ENCODE data around the gene C15orf39.
"Not testable (repeated sequence)": the region's sequence is repeated elsewhere in the genome, so short reads cannot be mapped to it uniquely, and the experiment has no call there.

Gene C15orf39

DNA sequence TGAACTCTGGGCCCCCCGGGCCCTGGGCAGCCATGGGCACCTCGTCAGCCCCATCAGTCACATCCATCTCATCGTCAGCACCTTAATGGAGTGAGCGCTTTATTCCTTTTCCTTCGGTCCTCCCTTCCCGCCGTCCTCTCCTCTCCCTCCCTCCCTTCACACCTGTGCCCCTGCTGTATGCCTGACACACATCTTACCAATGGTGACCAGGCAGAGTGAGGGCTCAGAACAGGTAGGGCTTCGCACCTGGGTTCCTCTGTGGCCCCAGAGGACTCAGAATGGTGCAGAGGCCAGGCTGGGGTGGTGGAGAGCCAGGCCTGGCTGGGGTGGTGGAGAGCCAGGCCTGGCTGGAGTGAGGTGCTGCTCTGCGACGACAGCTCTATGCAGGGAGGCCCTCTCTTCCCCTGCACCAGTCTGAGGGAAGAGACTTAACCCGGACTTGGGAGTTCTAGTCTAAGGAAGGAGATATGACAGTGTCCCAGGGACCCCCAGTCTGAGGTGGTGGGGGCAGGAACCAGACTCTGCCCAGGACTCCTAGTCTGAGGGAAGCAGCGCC lies 11.6 kb downstream of the C15orf39 start:
- no peak for DNase-seq

- DNase-seq = no peak
Measured at GRCh38 chr15:75213768-75214221, 12.1 kb downstream of the C15orf39 start.

DNA sequence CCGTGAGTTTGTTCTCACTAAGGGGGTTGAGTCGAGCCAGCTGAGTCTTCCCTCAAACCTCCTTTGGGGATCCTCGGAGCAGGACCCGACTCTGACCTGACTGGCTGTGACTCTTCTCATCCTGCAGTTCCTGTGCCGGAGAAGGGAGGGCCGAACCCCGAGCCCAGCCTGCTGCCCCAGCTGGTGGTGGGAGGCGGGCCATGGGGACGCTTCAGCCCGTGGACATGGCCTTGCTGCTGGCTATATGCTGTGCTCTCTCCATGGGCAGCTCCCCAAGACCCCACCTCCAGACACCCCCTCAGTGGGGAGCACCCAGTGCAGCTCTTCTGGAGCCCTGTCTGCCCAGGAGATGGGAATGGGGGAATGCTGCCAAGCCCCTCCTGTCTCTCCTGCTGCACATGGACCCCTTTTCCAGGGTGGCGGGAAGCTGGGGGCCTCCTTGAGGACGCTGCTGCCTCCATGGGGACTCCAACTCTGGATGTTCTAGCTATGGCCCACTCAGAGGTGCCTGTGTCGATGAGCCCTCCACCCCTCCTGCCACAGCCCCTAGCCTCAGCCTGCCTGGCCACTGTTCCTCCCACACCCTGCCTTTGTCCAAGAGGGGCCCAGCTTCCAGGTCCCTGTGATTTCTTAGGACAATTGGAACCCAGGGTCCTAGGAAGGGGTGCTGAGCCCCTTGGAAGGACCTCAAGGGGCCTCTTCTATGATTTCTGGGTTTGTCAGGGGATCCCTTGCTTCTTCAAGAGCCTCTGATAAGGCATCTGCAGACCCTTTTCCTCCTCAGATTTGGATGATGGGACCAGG lies 12.8 kb downstream of the C15orf39 start:
- DNase-seq = no peak

DNA sequence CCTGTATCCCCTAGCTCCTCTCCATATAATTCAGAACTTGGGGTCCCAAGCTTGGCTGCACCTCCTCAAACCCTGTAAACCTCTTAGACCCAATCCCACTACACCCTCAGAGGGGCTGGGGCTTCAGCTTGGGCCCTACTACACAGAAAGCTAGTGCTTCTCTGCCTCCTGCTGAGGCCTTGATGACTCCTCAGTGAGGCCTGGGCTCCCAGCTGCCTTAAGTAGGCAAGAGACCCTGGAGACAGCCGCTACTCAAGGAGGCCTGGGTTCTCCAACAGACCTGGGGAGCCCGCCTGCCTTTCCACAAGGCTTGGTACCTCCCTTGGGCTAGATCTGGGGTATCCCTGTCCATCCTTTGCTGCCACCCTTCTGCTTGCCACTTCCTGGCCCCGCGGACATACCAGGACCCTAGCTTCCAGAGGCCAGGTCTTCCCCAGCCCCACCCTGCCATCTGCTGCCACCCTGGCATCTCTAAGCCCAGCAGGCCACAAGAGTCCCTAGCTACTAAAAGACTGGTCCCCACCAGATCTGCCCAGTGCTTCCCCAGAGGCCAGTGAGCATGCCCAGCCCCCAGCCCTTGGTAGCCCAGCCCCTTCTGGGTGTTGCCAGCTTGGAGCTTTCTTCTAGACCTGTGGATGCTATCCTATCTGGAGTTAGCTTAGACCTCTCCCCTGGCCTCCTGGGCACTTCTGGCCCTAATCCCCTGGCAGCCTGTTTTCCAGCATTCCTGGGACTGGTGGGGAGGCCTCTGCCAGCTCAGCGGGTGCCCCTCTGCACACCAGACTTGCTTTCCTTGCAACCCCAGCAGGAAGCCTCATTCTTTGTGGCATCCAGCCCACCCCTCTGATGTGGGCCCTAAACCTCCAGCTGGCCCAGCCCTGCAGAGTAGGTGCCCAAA lies 13.7 kb downstream of the C15orf39 start:
- DNase-seq = no peak

DNA sequence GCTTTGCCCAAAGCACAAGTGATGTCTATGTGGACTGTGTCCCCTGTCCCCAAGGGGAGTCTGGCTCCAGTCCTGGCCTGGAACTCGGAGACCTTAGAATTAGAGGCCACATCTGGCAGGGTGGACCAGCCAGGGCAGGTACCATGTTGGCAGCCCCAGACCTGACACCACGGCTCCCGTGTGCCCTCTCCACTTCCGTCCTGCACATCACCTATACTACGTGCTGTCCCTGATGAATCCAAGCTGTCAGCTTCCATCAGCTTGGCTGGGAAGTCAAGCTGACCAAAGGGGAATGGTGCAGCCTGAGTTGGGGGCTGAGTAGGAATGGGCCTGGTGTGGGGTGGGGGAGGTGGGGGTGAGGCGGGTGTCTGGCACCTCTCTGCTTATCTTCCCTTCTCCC lies 15.3 kb downstream of the C15orf39 start:
- no peak for DNase-seq

- DNase-seq = not testable (repeated sequence)
Measured at GRCh38 chr15:75217574-75217973, 15.9 kb downstream of the C15orf39 start.

GRCh38 chr15:75219507-75219929 lies 17.8 kb downstream of the C15orf39 start:
- not testable (repeated sequence) for DNase-seq

- DNase-seq = no peak
Measured at GRCh38 chr15:75223688-75224087, 22.0 kb downstream of the C15orf39 start.

DNA sequence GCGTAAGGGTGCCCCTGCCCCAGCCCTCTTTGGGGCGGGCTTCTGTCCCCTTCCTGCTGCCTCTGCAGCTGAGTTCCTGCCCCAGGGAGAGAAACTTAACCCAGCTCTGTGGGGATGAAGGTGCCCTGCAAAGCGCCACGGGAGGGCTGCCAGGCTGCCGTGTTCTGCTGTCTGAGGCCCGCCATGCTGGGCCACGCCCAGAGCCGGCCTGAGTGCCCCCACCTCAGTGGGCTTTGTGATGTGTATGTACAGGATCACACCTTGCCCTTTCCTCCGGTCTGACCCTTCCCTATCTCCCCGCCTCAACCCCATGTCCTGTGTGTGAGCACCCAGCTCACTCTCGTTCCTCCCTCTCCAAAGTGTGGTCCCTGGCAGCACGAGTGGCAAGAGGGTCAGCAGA lies 22.6 kb downstream of the C15orf39 start:
- no peak for DNase-seq

DNA sequence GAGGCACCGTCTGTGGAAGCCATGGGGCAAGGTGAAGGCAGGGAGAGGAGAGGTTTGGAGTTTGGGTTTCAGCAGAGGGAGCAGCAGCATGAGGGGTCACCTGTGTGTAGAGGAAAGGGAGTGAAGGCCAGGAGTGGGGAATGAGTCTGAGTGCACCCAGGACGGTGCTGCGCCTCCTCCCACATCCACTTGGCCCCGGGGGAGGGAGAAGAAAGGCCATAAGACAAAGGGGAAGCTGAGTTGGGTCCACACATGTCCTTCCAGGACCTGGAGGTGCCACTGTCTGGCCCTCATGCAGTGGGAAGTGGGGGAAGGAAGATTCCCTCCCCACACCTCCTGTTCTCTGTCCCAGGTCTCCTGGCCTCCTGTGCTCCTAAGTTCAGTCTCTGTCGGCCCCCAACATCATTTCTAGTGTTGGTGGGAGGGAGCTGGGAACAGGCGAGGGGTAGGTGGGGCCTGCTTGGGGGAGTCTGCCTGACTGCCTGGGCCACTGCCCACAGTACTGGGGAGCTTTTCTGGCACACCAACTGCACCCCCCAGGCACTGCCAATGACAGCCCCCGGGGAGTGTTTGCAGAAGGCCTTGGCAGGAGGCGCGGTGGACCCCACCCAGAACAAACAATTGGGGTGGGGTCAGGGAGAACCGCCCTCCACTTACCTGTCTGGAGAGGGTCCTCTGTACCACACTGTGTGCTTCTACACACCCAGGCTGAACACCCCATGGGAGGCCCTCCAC lies 23.6 kb downstream of the C15orf39 start:
- not testable (repeated sequence) for DNase-seq

DNA sequence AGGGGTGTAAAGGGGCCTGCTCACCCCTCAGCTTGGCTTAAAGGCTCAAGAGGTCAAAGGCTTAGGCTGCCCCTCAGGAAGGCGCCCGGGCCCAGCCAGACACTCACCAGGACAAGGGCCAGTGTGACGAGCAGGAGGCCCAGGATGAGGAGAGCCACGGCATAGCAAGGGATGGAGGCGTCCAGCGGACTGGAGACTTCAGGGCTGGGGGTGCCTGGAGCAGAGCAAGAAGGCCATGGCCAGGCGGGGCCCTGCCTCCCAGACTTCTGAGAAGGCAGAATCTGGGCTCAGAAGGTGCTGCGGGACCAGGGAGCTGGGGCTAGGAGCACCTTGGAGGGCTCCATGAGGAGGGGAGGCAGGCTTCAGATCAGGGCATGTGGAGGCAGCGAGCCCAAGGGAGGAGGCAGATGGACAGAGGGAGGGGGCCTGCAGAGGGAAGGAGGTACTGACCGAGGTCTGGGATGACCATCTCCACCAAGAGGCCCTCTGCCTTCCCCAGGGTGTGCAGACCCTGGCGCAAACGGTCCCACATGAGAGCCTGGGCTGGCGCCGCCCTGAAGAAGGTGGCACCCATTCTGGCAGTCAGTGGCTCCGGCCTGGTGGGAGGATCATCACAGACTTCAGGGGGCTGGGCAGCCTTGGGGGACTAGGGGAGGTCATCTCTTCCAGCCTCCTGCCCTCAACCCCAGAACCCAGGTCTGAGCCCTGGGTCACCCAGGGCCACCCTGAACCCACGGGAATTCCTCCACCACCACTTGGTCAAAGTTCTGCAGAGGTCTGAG lies 24.5 kb downstream of the C15orf39 start:
- no peak for DNase-seq

DNA sequence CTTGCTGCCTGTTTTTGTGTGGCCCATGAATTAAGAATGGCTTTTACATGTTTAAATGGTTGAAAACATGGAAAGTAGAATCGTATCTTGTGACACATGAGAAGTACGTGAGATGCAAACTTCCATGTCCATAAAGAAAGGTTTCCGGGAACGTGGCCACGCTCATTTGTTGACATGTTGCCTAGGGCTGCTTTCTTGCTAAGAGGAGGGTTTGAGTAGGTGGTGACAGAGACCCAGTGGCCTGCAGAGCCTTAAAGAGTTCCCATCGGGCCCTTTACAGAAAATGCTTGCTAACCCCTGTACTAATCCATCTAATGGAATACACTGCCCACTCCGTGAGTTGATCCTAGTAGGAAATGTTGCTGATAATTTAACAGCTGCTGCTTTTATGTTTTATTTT lies 25.4 kb downstream of the C15orf39 start:
- not testable (repeated sequence) for DNase-seq

GRCh38 chr15:75227663-75228280 lies 26.1 kb downstream of the C15orf39 start:
- no peak for DNase-seq

DNA sequence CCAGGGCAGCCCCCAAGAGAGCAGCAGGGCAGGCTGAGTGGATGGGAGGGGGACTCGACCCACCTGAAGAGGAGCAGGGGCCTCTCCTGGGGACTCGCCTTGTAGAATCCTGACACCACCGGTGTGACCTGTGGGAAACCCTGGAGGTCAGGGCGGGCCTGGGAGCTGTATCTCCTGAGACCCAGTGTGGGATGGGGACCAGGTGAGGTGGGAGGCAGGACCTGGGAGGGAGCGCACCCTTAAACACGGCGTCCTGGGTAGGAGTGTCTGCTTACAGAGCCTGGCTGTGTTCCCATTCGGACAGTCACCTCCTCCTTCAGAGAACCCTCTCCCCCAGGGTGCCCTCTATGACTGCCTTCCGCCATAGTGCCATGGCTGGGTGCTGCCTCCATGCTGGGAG lies 27.1 kb downstream of the C15orf39 start:
- DNase-seq = no peak

DNA sequence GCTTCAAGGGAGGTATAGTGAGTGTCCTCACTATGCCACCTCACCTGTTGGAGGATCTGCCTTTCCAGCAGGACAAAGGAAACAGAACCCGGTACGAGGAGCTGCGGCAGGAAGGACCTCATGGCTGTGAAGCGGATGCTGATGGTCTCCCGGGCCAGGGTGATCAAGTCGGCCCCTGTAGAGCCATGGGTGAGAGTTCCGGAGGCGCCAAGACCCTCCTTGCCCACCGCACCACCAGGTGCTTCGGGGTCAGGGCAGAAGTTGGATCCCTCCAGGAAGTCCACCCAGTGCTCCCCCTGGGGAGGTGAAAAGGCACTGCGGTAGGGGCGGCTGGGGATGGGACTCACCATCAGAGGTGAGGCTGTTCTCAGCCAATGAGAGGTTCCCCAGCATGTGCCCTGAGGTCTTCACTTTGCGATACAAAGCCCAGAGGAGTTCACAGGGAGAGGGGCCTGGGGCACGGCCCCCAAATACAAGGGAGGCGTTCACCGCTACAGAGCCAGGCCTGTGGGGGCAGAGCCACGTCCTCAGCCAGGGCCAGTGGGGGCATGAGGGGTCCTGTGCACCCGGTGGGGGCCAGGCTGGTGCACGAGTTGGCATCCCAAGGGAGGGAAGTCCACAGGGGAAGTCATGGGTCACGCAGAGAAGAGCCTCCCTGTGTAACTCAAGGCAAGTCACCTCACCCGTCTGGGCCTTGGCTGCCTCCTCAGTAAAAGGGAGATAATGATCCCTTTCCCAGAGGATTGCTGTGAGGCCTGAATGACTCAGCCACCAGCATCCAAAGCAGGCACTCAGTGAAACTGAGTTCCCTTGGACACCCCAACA lies 27.7 kb downstream of the C15orf39 start:
- DNase-seq = no peak

- DNase-seq = no peak
Measured at GRCh38 chr15:75230016-75230343, 28.3 kb downstream of the C15orf39 start.

DNA sequence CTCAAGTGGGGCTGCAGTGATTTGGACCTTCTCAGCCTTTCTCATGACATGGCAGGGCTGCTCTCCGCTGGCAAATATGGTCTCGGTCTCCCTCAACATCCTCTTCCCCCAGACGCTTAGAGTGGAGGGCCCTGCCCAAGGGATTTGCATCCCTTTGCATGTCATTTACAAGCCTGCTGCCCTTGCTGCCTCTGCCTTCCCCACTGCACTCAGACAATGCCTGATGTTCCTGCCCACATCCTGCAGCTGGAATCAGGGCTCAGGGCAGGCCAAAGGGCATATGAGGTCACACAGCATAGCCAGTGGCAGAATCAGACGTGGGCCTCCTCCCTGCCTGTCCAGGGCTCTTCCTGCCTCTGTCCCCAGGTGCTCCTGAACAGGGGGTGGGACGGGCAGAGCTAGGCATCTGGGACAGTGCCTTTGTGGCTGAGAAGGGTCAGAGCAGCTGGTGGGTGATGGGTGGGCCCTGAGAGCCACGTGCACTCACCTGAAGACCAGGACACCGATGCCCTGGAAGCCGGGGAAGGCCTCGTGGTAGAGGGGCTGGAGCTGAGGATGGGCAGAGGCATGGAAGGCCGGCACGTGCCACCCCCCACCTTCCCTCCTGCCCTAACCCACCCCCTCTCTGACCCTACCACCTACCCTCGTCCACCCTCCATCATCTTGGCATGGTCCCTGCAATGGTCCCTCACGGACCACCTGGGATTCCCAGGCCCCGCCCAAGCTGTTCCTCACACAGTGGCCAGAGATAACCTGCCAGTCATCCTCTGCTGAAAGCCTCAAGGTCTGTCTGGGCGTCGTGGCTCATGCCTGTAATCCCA lies 29.1 kb downstream of the C15orf39 start:
- DNase-seq = no peak

DNA sequence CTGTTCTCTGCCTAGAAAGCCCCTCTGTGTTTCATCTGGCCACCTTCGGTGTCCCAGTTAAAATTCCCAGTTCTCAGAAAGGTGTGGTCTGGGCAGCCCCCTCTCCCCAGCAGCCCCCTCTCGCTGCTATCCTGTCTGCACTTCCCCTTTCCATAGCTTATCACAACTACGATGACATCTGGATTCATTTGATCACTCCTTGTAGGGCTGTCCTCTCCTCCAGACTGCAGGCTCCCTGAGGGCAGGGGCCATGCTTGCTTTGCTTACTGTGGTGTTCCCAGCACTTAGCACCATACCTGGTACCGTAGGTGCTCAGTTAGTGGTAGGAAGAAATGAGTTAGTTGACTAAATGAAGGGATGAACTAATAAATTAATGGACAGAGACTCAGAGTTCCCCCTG lies 30.2 kb downstream of the C15orf39 start:
- no peak for DNase-seq

DNA sequence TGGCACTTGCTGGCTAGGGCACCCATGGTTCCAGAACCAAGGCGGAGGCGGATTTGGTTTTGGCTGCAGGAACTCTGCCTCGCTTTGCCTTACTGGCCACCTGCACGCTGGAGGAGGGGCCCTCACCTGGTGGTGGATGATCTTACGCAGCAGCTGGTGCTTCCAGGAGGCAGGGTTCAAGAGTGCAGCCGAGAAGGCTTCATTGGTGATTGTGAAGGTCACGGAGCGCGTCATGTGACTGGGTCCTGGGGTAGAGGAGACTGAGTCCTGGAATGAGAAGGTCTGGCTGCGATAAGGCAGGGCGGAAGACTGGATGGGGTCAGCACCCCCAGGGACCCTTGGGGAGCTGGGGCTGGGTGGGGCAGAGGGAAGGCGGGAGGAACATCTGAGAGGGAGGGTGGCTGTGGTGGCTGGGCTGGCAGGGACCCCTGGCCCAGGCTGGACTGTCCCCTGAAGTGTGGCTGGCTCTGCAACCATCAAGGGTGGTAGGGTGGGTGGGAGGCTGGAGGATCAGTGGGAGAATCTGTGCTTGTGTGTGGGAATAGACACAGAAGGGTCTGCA lies 30.7 kb downstream of the C15orf39 start:
- no peak for DNase-seq
